T-helper 2 cell treated with Interferon-gamma antibody and Interleukin-4, amounts not matched to agents 5 μg/mL and 100 μg/mL, for 36 hours (primary cell): ENCODE data around the gene TOR4A.
A peak's percentile ranks its signal among the peaks of the same experiment; 100 is the strongest.

Experiments
- DNase-seq: peaks from one replicate; pipeline ENCODE4 v3.0.0; 2021; ENCODE audit warnings: low spot score
- H3K27ac Mint-ChIP-seq: one replicate; pipeline ENCODE4 v1.8.0; 2021; ENCODE audit warnings: mild to moderate bottlenecking, mixed read lengths
- H3K27me3 Mint-ChIP-seq: one replicate; pipeline ENCODE4 v1.8.0; 2021; ENCODE audit warnings: low read depth, mixed read lengths
- H3K36me3 Mint-ChIP-seq: one replicate; pipeline ENCODE4 v1.8.0; 2021; ENCODE audit warnings: low read depth, mixed read lengths
- H3K4me1 Mint-ChIP-seq: one replicate; pipeline ENCODE4 v1.8.0; 2021; ENCODE audit warnings: low read depth, mixed read lengths
- H3K4me3 Mint-ChIP-seq: one replicate; pipeline ENCODE4 v1.8.0; 2022; ENCODE audit warnings: mild to moderate bottlenecking, moderate library complexity, mixed read lengths
- H3K9me3 Mint-ChIP-seq: one replicate; pipeline ENCODE4 v1.8.0; 2021; ENCODE audit warnings: mixed read lengths

TOR4A gene

DNA sequence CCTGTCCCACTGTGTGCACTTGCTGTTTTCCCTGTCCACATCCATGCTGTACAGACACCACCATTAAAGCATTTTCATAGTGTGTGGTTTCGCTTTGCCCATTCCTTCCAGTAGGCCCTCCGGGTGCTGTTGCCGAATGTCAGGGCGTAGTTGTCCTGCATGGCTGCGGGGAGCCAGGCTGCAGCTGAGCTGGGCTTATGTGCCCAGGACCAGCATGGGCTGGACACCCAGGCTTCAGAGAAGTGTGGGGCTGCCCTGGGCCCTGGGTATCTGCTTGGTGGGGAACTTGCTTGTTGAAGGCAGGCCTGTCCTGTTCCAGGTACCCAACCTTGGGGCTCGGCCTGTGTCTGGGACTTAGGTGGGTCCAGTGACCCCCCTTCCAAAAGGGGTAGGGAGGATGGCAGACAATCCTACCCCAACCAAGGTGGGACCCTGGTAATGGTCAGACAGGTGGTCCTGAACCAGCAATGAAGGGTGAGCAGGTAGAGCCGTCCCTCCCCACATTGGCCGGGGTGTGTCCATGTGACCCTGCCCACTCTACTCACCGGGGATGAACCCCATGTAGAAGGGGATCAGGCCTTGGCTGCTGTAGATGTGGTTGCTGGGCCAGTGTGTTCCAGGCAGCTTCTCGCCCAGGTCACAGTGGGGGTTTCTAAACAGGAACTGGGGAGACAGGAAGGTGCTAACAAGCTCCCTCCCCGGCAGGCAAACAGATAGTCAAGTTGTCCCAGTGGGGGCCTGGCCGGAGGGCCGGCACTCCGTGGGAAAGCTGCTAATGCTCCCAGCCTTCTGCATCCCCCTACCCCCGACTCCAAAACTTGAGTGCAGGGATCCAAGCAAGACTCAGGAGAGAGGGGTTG is 33.7 kb upstream of the TOR4A start:
- no peak overlapping the region for H3K27ac Mint-ChIP-seq
- no peaks in the 10 kb centered on the region for H3K9me3 Mint-ChIP-seq
- peaks cover 23% of the 10 kb centered on the region for H3K36me3 Mint-ChIP-seq
- H3K4me3 Mint-ChIP-seq = peak overlapping the region; percentile 89
- no peak for DNase-seq
- H3K4me1 Mint-ChIP-seq = peaks cover 17% of the 10 kb centered on the region
- H3K27me3 Mint-ChIP-seq = peaks cover 2% of the 10 kb centered on the region

GRCh38 chr9:137244486-137245449 is 32.8 kb upstream of the TOR4A start:
- Mint-ChIP-seq H3K27ac (no peak overlapping the region), H3K9me3 (no peaks in the 10 kb centered on the region), H3K4me1 (peaks cover 14% of the 10 kb centered on the region), H3K36me3 (peaks cover 23% of the 10 kb centered on the region), H3K4me3 (no peak overlapping the region), H3K27me3 (peaks cover 2% of the 10 kb centered on the region)
- DNase-seq = no peak

GRCh38 chr9:137245450-137246421 is 31.8 kb upstream of the TOR4A start:
- Mint-ChIP-seq H3K4me1 (peaks cover 14% of the 10 kb centered on the region), H3K9me3 (no peaks in the 10 kb centered on the region), H3K4me3 (no peak overlapping the region), H3K27ac (no peak overlapping the region), H3K36me3 (peaks cover 23% of the 10 kb centered on the region), H3K27me3 (peaks cover 2% of the 10 kb centered on the region)
- no peak for DNase-seq

- no peak overlapping the region for H3K4me3 Mint-ChIP-seq
- H3K27ac Mint-ChIP-seq = peak overlapping the region; percentile 20
- DNase-seq = no peak
- peaks cover 15% of the 10 kb centered on the region for H3K36me3 Mint-ChIP-seq
- H3K4me1 Mint-ChIP-seq = peaks cover 10% of the 10 kb centered on the region
- H3K9me3 Mint-ChIP-seq = no peaks in the 10 kb centered on the region
- H3K27me3 Mint-ChIP-seq = no peaks in the 10 kb centered on the region
Observed at GRCh38 chr9:137247135-137247915, 30.2 kb upstream of the TOR4A start.

DNA sequence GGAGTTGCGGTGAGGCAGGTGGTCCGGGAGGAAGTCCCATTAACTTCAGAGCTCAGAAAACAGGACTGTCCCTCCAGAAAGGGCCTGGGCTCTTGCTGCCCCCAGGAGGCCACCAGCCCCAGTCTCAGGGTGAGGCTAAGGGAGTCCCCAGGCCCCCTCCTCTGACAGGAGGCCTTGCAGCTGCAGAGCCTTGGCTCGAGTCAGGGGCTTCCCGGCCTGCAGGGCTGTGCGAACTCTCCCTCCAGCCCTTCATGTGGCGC is 29.7 kb upstream of the TOR4A start:
- no peak overlapping the region for H3K27ac Mint-ChIP-seq
- DNase-seq = no peak
- peaks cover 10% of the 10 kb centered on the region for H3K36me3 Mint-ChIP-seq
- H3K4me3 Mint-ChIP-seq = no peak overlapping the region
- H3K4me1 Mint-ChIP-seq = peaks cover 5% of the 10 kb centered on the region
- H3K9me3 Mint-ChIP-seq = no peaks in the 10 kb centered on the region
- H3K27me3 Mint-ChIP-seq = no peaks in the 10 kb centered on the region

GRCh38 chr9:137250329-137251193 is 27.0 kb upstream of the TOR4A start:
- DNase-seq = no peak
- Mint-ChIP-seq H3K27ac (no peak overlapping the region), H3K27me3 (no peaks in the 10 kb centered on the region), H3K4me3 (no peak overlapping the region), H3K36me3 (no peaks in the 10 kb centered on the region), H3K4me1 (peaks cover 4% of the 10 kb centered on the region), H3K9me3 (no peaks in the 10 kb centered on the region)

GRCh38 chr9:137251194-137251461 is 26.4 kb upstream of the TOR4A start, which contains the start of gene STPG3:
TSS of gene STPG3 (plus strand) at chr9:137251286. CDS start at chr9:137251287, 1 bp downstream.
- no peaks in the 10 kb centered on the region for H3K36me3 Mint-ChIP-seq
- no peak within 1 kb of the TSS for H3K4me3 Mint-ChIP-seq
- no peaks in the 10 kb centered on the region for H3K9me3 Mint-ChIP-seq
- DNase-seq = no peak
- H3K4me1 Mint-ChIP-seq = peaks cover 4% of the 10 kb centered on the region
- H3K27ac Mint-ChIP-seq = no peak within 1 kb of the TSS
- H3K27me3 Mint-ChIP-seq = no peaks in the 10 kb centered on the region

- no peaks in the 10 kb centered on the region for H3K27me3 Mint-ChIP-seq
- peaks cover 3% of the 10 kb centered on the region for H3K36me3 Mint-ChIP-seq
- H3K4me1 Mint-ChIP-seq = peaks cover 4% of the 10 kb centered on the region
- H3K9me3 Mint-ChIP-seq = no peaks in the 10 kb centered on the region
- H3K4me3 Mint-ChIP-seq = no peak overlapping the region
- DNase-seq = no peak
- no peak overlapping the region for H3K27ac Mint-ChIP-seq
Observed at GRCh38 chr9:137251490-137252268, 25.8 kb upstream of the TOR4A start.

- Mint-ChIP-seq H3K9me3 (no peaks in the 10 kb centered on the region), H3K4me1 (peaks cover 4% of the 10 kb centered on the region), H3K4me3 (no peak overlapping the region), H3K27me3 (no peaks in the 10 kb centered on the region), H3K36me3 (peaks cover 7% of the 10 kb centered on the region), H3K27ac (no peak overlapping the region)
- DNase-seq = no peak
Observed at GRCh38 chr9:137252555-137253506, 24.7 kb upstream of the TOR4A start.

DNA sequence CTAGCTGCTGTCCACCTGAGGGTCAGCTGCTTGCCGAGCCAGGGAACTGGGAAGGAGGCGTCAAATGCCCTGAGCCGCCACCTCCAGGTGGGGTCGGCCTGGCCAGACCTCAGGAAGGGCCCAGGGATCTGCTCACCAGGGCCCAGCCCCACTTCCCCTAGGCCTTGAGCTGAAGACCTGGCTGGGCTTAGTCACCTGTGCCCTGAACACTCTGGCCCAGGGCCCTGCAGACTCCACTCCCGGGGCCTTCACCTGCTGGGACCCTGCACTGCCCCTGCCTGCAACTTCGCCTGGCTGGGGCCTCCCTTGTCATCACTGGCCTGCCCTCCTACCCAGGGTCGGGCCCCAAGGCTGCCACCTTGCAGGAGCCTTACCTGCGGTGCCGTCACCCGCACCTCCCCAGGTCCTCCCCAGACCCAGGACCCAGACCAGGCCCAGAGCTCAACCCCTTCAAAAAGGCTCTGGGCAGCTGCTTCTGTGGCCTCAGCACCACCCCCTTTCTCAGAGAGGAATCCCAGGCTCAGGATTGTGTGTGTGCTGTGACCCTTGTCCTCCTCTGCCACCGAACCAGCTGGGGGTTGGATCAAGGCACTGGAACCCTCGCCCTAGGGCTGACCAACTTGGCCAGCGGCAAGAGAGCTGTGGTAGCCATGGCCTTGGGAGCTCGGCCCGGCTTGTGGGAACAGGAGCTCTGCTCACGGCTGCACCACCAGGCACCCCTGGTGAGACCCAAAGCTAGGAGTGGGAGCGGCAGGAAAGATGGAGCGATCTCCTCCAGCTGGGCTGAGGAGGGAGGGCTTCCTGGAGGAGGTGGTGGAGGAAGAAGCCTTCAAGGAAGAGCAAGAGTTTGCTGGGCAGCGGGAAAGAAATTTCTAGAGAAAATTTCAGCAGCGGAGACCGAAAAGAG is 23.6 kb upstream of the TOR4A start:
- Mint-ChIP-seq H3K27me3 (no peaks in the 10 kb centered on the region), H3K9me3 (no peaks in the 10 kb centered on the region), H3K27ac (peak overlapping the region; percentile 56), H3K4me3 (peak overlapping the region; percentile 82), H3K4me1 (peaks cover 4% of the 10 kb centered on the region), H3K36me3 (peaks cover 10% of the 10 kb centered on the region)
- no peak for DNase-seq
